ENCODE measurements around the gene PPIE. TPM values are rescaled to one million over a fixed set of nuclear protein-coding genes. Genes with fewer than 3 reads are reported as not detected.

PPIE gene
- 10 to 100 TPM; 67.4 to 69.5 TPM for total RNA-seq

DNA sequence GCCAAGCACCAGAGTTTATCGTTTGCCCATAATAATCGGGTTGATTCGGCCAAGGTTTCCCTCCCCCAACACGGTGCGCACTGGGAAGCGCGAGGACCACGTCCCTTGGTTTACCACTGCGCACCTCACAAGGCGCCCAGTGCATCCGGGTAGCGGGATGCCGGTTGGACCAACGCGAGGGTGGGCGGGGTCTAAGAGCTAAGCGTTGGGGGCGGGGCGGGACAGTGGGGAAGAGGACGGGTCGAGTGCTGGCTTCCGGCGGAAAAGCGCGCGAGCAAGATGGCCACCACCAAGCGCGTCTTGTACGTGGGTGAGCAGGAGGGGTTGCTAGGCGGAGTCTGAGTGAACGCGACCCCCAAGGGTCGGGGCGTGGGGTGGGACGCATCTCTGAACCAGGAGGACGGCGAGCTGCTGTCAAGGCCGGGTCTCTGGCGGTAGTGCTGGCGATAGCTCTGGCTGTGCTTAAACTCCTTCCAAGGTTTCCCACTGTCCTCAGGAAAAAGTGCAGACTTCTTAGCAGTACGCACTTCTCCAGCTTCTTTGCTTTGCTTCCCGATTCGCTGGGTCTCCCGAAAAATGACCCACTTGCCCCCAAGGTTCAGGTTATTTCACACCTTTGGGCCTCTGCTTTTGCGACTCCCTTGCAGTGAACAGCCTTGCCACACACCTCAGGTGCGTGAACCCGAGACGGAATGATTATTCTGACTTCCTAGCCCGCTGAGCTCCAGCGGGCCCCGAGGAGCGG, at the start of gene PPIE:
Gene PPIE (plus strand): TSS at position 261 of the 745 bp plus-strand sequence. CDS start 19 bp downstream, at position 280.
- H3K9me3 Mint-ChIP-seq (ENCODE audit: low read depth): no peaks in the 10 kb centered on the region
- DNase-seq (peak; percentile 98), ATAC-seq (peak; percentile 97)
- peaks cover 11% of the 10 kb centered on the region for H3K27me3 Mint-ChIP-seq
- CTCF ChIA-PET: interaction anchor here (0.6 to 2.1 kb wide), 11 partner anchors 13 to 162 kb away, joined by 3 to 13 read pairs (median 3); partner anchors contain the start of genes NT5C1A and PABPC4
- peaks cover 37% of the 10 kb centered on the region for H3K36me3 Mint-ChIP-seq
- peaks cover 54% of the 10 kb centered on the region for H3K4me1 Mint-ChIP-seq
- peak within 1 kb of the TSS; percentile 98 for H3K4me3 Mint-ChIP-seq
- H3K27ac Mint-ChIP-seq: peak within 1 kb of the TSS; percentile 95

- no peak for DNase-seq
- CTCF ChIA-PET: interaction anchor here (1.2 to 5.4 kb wide), 4 partner anchors 13 to 37 kb away, joined by 3 to 19 read pairs (median 6); partner anchors contain the start of gene NT5C1A
- peaks cover 16% of the 10 kb centered on the region for H3K4me1 Mint-ChIP-seq
- no peak overlapping the region for H3K4me3 Mint-ChIP-seq
- no peaks in the 10 kb centered on the region for H3K9me3 Mint-ChIP-seq (ENCODE audit: low read depth)
- no peak for ATAC-seq
- no peaks in the 10 kb centered on the region for H3K36me3 Mint-ChIP-seq
- H3K27me3 Mint-ChIP-seq: peaks cover 60% of the 10 kb centered on the region
- no peak overlapping the region for H3K27ac Mint-ChIP-seq
Observed at GRCh38 chr1:39689214-39689613, 49.5 kb upstream of the PPIE start.

- Mint-ChIP-seq H3K27ac (no peak overlapping the region), H3K4me3 (no peak overlapping the region), H3K9me3 (ENCODE audit: low read depth) (no peaks in the 10 kb centered on the region), H3K27me3 (peaks cover 59% of the 10 kb centered on the region), H3K4me1 (peaks cover 16% of the 10 kb centered on the region), H3K36me3 (no peaks in the 10 kb centered on the region)
- CTCF ChIA-PET: interaction anchor here (1.1 to 5.4 kb wide), 5 partner anchors 12 to 83 kb away, joined by 3 to 19 read pairs (median 4); partner anchors contain the start of gene NT5C1A
- ATAC-seq: no peak
- DNase-seq: no peak
Observed at GRCh38 chr1:39689635-39690034, 49.0 kb upstream of the PPIE start.

GRCh38 chr1:39690225-39690624, 48.5 kb upstream of the PPIE start:
- Mint-ChIP-seq H3K27me3 (peaks cover 60% of the 10 kb centered on the region), H3K4me1 (peaks cover 16% of the 10 kb centered on the region), H3K27ac (no peak overlapping the region), H3K9me3 (ENCODE audit: low read depth) (no peaks in the 10 kb centered on the region), H3K36me3 (no peaks in the 10 kb centered on the region), H3K4me3 (peak overlapping the region; percentile 40)
- CTCF ChIA-PET: interaction anchor here (1.1 to 5.4 kb wide), 3 partner anchors 14 to 84 kb away, joined by 3 to 19 read pairs (median 3); no protein-coding TSS in a partner anchor
- DNase-seq: no peak
- ATAC-seq: no peak

DNA sequence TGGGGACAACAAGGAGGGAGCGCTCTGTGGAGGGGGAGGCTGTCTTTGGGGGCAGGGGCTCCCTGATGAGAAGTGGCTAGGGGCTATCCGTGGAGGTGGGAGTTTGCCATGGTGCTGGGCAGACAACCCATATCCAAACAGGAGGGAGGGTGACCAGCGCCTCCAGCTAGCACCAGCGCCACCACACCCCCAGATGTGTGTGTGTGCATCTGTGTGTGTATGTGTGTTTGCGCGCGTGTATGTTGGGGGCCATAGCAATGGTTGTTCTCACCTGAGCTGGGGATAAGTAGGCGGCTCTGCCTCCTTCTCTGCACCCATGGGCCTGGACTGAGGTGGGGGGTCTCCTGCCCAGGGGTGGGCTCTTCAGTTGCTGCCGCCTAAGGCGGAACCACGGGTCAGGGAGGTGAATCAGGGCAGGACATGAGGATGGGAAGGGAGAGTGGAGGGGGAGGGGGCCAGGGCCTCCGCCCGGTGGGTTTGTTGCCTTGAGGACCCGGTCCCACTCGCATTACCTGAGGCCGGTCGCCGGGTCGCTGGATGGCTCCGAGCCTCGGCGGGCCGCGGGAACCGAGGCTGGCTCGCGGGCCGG, 47.8 kb upstream of the PPIE start:
- Mint-ChIP-seq H3K36me3 (no peaks in the 10 kb centered on the region), H3K27me3 (peaks cover 64% of the 10 kb centered on the region)

GRCh38 chr1:39691383-39692151, 47.1 kb upstream of the PPIE start, which contains the start of gene HPCAL4:
HPCAL4 (minus strand) TSS chr1:39691433; CDS start chr1:39684603, 6,830 bp downstream.
- Mint-ChIP-seq H3K27me3 (peaks cover 62% of the 10 kb centered on the region), H3K9me3 (ENCODE audit: low read depth) (no peaks in the 10 kb centered on the region), H3K27ac (no peak within 1 kb of the TSS), H3K36me3 (no peaks in the 10 kb centered on the region), H3K4me1 (peaks cover 16% of the 10 kb centered on the region), H3K4me3 (peak within 1 kb of the TSS; percentile 40)
- CTCF ChIA-PET: interaction anchor here (1.0 to 5.4 kb wide), 8 partner anchors 10 to 107 kb away, joined by 3 to 19 read pairs (median 5); partner anchors contain the start of gene NT5C1A
- DNase-seq (peak; percentile 93), ATAC-seq (peak; percentile 99)

More for the DNA sequence above, 47.8 kb upstream of the PPIE start:
- DNase-seq (no peak), ATAC-seq (peak; percentile 2)
- CTCF ChIA-PET: interaction anchor here (1.0 to 5.4 kb wide), 8 partner anchors 9 to 108 kb away, joined by 3 to 19 read pairs (median 4); partner anchors contain the start of gene NT5C1A
- no peak overlapping the region for H3K27ac Mint-ChIP-seq
- H3K4me3 Mint-ChIP-seq: peak overlapping the region; percentile 40
- no peaks in the 10 kb centered on the region for H3K9me3 Mint-ChIP-seq (ENCODE audit: low read depth)
- peaks cover 16% of the 10 kb centered on the region for H3K4me1 Mint-ChIP-seq

- CTCF ChIA-PET: interaction anchor here (1.1 to 5.4 kb wide), 4 partner anchors 9 to 39 kb away, joined by 4 to 19 read pairs (median 10); no protein-coding TSS in a partner anchor
- DNase-seq (no peak), ATAC-seq (no peak)
- Mint-ChIP-seq H3K27ac (no peak overlapping the region), H3K27me3 (peaks cover 68% of the 10 kb centered on the region), H3K4me1 (peaks cover 16% of the 10 kb centered on the region), H3K4me3 (no peak overlapping the region), H3K9me3 (ENCODE audit: low read depth) (no peaks in the 10 kb centered on the region), H3K36me3 (no peaks in the 10 kb centered on the region)
Observed at GRCh38 chr1:39692152-39693074, 46.3 kb upstream of the PPIE start.

- no peaks in the 10 kb centered on the region for H3K9me3 Mint-ChIP-seq (ENCODE audit: low read depth)
- DNase-seq (no peak), ATAC-seq (no peak)
- peaks cover 65% of the 10 kb centered on the region for H3K27me3 Mint-ChIP-seq
- CTCF ChIA-PET: interaction anchor here (2.2 kb wide), 1 partner anchor 22 kb away, joined by 6 read pairs; the partner anchor contains the start of gene NT5C1A
- H3K4me3 Mint-ChIP-seq: no peak overlapping the region
- H3K27ac Mint-ChIP-seq: no peak overlapping the region
- peaks cover 16% of the 10 kb centered on the region for H3K4me1 Mint-ChIP-seq
- H3K36me3 Mint-ChIP-seq: no peaks in the 10 kb centered on the region
Observed at GRCh38 chr1:39694026-39694425, 44.7 kb upstream of the PPIE start.

DNA sequence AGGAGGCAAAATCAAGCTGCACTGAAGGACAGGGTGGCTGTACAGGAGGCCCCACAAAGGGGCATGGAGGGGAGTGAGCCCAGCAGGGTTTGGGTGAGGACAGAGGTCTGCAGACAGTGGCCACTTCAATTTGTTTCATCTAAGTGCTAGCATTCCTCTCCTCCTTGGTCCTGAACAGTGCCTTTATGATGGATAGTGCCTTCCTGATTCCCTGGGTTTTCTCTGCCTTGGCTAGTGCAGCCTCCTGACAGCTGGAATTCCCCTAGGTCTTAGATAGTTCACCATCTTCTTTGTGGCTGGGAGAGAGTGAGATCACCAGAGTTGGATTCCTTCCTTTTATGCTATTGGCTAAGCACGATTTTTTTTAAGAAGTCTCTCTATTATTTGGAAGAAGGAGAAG, 43.7 kb upstream of the PPIE start:
- Mint-ChIP-seq H3K36me3 (no peaks in the 10 kb centered on the region), H3K27ac (no peak overlapping the region), H3K27me3 (peaks cover 61% of the 10 kb centered on the region), H3K9me3 (ENCODE audit: low read depth) (no peaks in the 10 kb centered on the region), H3K4me3 (no peak overlapping the region), H3K4me1 (peaks cover 16% of the 10 kb centered on the region)
- CTCF ChIA-PET: interaction anchor here (2.2 kb wide), 1 partner anchor 23 kb away, joined by 6 read pairs; the partner anchor contains the start of gene NT5C1A
- no peak for DNase-seq
- no peak for ATAC-seq

DNA sequence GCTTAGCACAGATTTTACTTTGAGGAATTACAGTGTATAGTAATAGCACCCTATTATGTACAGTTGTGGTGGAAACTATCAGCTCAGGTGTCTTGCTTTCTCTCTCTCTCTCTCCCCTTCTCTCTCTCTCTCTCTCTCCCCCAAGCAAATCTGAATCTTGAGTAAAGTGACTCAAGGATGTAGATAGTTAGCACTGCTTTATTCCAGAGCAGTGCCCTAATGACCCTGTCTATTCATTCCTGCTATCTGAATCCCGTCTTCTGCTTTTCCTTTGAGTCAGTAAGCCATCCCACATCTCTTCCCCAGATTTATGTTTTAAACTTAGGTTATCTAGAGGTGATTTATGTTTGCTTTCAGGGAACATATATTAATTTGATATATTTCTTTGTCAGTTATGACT, 42.2 kb upstream of the PPIE start:
- ATAC-seq: no peak
- CTCF ChIA-PET: no interaction called here

DNA sequence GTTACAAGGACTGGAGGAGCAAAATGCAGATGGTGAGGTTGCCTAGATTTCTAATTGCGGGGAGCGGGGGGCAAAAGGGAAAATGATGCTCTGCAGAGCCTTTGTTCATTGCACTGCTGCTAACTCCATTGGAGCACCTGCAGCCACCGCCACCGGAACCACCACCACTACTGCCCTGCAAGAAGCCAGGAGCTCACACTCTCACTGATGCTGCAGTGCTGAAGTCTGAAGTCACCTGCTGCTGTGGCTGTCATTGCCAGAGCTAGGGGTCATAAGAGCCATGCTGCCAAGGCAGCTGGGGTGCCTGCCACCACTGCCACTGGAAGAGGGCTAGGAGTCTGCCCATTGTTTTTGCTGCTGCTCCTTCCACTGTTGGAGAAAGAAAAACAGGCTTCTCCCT, 40.1 kb upstream of the PPIE start:
- no peak overlapping the region for H3K4me3 Mint-ChIP-seq
- no peaks in the 10 kb centered on the region for H3K4me1 Mint-ChIP-seq
- no peaks in the 10 kb centered on the region for H3K9me3 Mint-ChIP-seq (ENCODE audit: low read depth)
- no peak overlapping the region for H3K27ac Mint-ChIP-seq
- H3K27me3 Mint-ChIP-seq: peaks cover 49% of the 10 kb centered on the region
- CTCF ChIA-PET: interaction anchor here (1.2 kb wide), 1 partner anchor 40 kb away, joined by 3 read pairs; no protein-coding TSS in a partner anchor
- no peak for ATAC-seq
- H3K36me3 Mint-ChIP-seq: no peaks in the 10 kb centered on the region
- peak; percentile 15 for DNase-seq

More for the DNA sequence above, 42.2 kb upstream of the PPIE start:
- no peak for DNase-seq
- Mint-ChIP-seq H3K9me3 (ENCODE audit: low read depth) (no peaks in the 10 kb centered on the region), H3K27me3 (peaks cover 61% of the 10 kb centered on the region), H3K36me3 (no peaks in the 10 kb centered on the region), H3K4me3 (no peak overlapping the region), H3K4me1 (peaks cover 6% of the 10 kb centered on the region), H3K27ac (no peak overlapping the region)

GRCh38 chr1:39699419-39699818, 39.3 kb upstream of the PPIE start:
- ATAC-seq (no peak), DNase-seq (no peak)
- H3K27me3 Mint-ChIP-seq: peaks cover 45% of the 10 kb centered on the region
- no peaks in the 10 kb centered on the region for H3K9me3 Mint-ChIP-seq (ENCODE audit: low read depth)
- no peak overlapping the region for H3K27ac Mint-ChIP-seq
- no peaks in the 10 kb centered on the region for H3K4me1 Mint-ChIP-seq
- H3K36me3 Mint-ChIP-seq: no peaks in the 10 kb centered on the region
- no peak overlapping the region for H3K4me3 Mint-ChIP-seq
- CTCF ChIA-PET: interaction anchor here (1.2 to 3.4 kb wide), 2 partner anchors 12 to 41 kb away, joined by 3 to 10 read pairs; no protein-coding TSS in a partner anchor

Measured in activated CD8-positive, alpha-beta memory T cell treated with anti-CD3 and anti-CD28 coated beads, Interleukin-2, amount 10 ng/mL, durations not matched to agents 7 days and 5 days (primary cell).